HL-60/S4 treated with phorbol 12-myristate 13-acetate at 8.2 ng/mL for 4 days and 3 days (cell line): ENCODE measurements around the gene COPS4.
"Not testable (repeated sequence)": the region's sequence is repeated elsewhere in the genome, so short reads cannot be mapped to it uniquely, and the experiment has no call there.

ENCODE experiments used
- in situ Hi-C: fragments of 300-500 bp; cut with MboI; formaldehyde crosslinking; loops from 2 replicates; pipeline ENCODE4 v1.15.0; 2022; ENCODE audit warnings: low sequenced_read_pairs

Gene COPS4

DNA sequence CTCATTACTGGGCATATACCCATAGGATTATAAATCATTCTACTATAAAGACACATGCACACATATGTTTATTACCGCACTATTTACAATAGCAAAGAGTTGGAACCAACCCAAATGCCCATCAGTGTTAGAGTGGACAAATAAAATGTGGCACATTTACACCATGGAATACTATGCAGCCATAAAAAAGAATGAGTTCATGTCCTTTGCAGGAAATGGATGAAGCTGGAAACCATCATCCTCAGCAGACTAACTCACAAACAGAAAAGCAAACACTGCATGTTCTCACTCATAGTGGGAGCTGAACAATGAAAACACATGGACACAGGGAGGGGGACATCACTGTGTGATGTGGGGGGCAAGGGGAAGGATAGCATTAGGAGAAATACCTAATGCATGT is 11.4 kb upstream of the COPS4 start:
- in situ Hi-C loops: not testable (repeated sequence)

- in situ Hi-C loops: no loop called here
Measured at GRCh38 chr4:83024233-83024632, 10.8 kb upstream of the COPS4 start.

- in situ Hi-C loops: no loop called here
Measured at GRCh38 chr4:83025563-83025962, 9.4 kb upstream of the COPS4 start.

- in situ Hi-C loops: no loop called here
Measured at GRCh38 chr4:83028976-83029375, 6.0 kb upstream of the COPS4 start.

DNA sequence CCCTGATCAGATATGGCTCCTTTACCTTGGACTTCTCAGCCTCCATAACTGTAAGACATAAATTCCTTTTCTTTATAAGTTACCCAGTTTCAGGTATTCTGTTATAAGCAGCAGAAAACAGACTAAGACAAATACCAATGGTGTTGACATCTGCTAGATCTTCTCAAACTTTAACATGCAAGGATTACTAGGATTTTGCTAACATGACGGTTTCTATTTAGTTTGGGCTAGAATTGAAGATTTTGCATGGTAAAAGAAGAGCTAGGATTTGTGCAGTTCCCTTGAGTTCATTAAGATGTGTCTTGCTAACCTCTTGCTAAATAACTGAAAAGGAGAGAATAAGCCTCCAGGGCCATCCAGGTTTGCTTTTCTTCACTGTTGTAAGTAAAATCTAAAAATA is 5.3 kb upstream of the COPS4 start:
- in situ Hi-C loops: no loop called here

DNA sequence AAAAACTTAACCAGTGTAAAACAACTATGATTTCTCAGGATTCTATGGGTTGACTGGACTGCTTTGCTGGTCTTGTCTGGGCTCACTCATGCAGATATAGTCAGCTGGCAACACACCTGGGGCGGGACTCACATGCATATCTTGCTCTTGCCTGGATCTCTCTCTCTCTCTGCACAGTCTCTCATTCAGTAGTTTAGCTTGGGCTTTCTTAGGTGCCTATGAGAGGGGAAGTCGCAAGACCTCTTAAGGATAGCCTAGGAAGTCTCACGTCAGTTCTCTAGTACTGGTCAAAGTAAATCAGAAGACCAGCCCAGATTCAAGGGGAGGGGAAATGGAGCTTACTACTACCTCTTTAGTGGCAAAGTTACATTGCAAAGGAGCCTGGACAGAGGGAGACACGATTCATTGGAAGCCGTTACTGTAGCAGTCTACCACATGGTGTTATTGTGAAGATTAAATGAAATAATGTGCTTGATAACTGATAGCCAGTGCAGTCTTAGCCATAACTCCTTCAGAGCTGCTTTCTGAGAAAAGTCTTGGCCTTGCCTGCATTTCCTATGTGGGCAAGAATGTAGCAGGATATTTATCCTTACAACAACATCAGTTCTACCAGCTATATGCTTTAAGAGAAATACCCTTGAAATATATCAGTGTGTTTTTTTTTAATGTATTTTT is 2.1 kb downstream of the COPS4 start:
- in situ Hi-C loops: no loop called here

DNA sequence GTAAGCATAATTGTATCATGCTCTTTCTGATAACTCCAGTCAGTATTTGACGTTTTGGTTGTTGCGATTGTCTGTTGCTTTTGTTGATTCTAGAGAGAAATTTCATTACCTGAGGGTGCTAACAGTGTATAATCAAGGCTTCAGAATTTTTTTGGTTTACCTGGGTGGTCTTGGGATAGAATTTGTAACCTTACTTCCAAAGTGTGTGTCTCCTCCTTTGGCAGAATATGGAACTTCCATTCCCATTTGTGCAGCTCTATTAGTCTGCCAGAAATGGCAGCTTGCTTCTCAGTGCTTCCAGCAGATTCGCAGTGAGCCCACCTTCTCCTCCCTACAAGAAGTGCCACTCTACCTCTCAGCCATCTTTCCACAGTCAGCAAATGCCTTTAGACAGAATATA is 5.3 kb downstream of the COPS4 start:
- in situ Hi-C loops: no loop called here

DNA sequence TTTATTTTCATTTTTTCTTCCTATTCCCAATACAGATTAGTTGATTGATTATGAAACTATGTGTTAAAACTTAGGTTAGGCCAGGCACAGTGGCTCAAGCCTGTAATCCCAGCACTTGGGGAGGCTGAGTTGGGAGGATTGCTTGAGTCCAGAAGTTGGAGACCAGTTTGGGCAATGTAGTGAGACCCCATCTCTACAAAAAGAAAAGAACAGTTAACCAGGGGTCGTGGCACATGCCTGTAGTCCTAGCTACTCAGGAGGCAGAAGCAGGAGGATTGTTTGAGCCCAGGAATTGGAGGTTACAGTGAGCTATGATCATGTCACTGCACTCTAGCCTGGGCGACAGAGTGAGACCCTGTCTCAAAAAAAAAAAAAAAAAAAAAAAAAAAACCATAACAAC is 8.2 kb downstream of the COPS4 start:
- in situ Hi-C loops: not testable (repeated sequence)

- in situ Hi-C loops: no loop called here
Measured at GRCh38 chr4:83043801-83044407, 8.9 kb downstream of the COPS4 start.

DNA sequence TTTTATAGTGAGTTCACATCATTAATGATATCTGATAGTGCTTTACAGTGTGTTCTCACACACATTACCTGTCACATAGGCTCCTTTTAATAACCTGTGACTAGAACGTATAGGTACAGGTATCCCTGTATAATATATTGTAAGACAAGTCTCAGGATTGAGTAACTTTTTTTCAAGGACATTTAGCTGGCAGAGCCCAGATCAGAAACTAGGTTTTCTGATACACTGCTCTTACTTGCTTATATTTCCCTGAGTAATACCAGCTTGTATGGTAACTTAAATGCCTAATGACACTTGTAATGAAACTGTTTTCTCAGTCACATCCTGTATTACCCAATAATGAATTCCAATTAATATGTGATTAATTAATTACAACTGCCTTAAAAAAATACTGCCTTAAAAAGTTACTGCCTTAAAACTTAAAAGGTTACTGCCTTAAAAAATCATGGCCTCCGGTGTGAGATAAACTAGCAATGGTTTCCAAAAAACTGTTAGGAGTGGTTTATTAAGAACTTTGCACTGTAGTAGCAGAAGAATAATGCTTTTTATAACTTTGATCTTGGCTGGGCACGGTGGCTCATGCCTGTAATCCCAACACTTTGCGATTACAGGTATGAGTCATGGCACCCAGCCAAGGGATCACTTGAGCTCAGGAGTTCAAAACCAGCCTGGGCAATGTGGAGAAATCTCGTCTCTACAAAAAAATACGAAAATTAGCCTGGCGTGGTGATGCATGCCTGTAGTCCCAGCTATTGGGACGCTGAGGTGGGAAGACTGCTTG is 11.9 kb downstream of the COPS4 start:
- in situ Hi-C loops: no loop called here

DNA sequence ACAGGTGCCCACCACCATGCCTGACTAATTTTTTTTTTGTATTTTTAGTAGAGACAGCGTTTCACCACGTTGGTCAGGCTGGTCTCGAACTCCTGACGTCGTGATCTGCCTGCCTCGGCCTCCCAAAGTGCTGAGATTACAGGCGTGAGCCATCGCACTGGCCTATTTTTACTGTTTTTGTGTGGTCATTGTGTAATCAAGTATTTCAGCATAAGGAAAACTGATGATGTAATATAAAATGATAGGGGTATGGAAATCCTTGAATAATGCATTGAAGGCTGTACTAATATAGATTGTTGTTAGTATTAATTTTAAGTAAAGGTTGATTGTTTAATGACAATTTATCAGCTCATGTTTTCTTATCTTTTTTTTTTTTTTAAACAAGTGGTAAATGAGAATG is 13.8 kb downstream of the COPS4 start:
- in situ Hi-C loops: not testable (repeated sequence)

DNA sequence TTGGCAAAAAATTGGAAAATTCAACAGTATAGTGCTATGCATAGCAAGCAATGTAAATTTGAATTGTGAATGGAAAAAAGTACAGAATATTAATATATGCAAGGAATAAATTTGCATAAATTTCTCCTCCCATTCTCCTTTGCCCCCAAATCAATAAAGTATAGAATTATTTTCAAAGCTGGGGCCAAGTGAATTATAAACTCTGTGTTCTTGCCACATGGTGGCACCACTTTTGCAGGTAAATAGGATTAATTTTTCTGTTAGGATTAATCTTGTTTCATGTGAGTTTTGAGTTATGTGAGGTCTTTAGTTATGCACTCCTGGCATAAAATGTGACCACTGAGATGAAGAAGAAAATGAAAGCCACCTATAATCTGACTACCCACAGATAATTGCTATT is 19.9 kb downstream of the COPS4 start:
- in situ Hi-C loops: no loop called here

GRCh38 chr4:83062739-83063138 is 27.8 kb downstream of the COPS4 start:
- in situ Hi-C loops: no loop called here

DNA sequence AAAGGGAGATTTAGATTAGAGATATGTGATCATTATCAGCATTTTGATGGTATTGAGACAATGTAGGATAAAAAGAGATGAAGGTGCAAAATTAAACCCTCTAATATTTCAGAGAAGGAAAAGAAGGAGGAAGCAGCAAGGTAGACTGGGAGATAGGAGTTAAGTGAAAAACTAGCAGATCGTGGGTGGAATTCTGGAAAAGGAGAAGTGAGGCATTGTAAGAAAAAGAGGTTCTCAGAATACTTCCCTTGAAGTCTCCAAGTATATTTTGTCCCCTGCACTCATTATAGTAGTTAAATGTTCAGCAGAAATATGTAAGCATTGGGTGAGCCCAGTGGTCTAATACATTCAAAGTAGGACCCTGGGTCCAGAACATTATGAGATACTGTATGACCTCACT is 30.3 kb downstream of the COPS4 start:
- in situ Hi-C loops: no loop called here

DNA sequence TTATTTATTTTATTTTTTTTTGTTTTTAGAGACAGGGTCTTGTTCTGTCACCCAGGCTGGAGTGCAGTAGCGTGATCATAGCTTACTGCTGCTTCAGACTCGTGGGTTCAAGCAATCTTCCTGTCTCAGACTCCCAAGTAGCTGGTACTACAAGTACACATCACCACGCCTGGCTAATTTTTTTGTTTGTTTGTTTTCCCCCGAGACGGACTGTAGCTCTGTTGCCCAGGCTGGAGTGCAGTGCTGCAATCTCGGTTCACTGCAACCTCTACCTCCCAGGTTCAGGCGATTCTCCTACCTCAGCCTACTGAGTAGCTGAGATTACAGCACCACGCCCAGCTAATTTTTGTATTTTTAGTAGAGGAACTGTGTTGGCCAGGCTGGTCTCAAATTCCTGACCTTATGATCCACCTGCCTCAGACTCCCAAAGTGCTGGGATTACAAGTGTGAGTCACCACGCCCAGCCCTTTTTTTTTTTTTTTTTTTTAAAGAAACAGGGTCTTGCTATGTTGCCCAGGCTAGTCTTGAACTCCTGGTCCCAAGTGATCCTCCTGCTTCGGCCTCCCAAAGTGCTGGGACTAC is 32.2 kb downstream of the COPS4 start:
- in situ Hi-C loops: no loop called here

- in situ Hi-C loops: no loop called here
Measured at GRCh38 chr4:83071116-83071515, 36.1 kb downstream of the COPS4 start.

- in situ Hi-C loops: no loop called here
Measured at GRCh38 chr4:83074086-83074704, 39.2 kb downstream of the COPS4 start.

DNA sequence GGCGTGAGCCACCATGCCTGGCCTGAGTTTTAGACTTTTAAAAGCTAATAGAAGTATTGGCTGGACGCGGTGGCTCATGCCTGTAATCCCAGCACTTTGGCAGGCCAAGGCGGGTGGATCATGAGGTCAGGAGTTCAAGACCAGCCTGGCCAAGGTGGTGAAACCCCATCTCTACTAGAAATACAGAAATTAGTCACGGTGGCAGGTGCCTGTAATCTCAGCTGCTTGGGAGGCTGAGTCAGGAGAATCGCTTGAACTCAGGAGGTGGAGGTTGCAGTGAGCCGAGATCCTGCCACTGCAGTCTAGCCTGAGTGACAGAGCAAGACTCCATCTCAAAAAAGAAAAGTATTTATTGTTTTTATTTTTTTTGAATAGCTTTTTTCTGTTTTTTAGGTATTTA is 39.8 kb downstream of the COPS4 start:
- in situ Hi-C loops: not testable (repeated sequence)

DNA sequence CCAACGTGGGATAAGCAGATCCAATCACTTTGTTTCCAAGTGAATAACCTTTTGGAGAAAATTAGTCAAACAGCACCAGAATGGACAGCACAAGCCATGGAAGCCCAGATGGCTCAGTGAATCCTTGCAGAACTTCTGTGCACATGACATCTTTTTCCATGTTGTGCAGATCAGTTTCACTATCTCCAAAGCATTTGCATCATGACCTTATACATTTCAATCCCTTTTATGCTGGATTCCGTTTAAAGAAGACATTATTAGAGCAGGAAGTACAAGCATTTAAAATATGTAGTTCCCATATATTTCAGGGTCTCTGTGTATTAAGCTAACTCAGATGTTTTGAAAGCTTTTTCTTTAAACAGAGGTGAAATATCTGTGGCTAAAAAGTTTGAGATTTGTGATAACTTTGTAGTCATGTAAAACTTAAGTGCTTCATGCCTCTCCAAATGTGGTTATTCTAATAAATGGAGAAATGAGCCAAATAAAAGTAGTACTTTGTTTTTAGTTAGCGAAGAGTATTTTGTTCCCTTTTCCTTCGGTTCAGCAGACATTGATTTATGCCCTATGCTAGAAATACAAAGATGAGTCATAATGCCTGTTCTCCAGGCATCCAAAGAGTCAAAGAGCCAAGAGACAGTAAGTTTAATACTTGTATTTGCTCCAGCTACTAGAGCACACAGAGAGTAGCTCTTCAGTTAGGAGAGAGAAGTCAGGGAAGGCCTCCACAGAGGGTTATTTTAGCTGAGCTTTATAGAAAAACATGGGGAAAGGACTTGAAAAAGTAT is 40.5 kb downstream of the COPS4 start:
- in situ Hi-C loops: no loop called here

DNA sequence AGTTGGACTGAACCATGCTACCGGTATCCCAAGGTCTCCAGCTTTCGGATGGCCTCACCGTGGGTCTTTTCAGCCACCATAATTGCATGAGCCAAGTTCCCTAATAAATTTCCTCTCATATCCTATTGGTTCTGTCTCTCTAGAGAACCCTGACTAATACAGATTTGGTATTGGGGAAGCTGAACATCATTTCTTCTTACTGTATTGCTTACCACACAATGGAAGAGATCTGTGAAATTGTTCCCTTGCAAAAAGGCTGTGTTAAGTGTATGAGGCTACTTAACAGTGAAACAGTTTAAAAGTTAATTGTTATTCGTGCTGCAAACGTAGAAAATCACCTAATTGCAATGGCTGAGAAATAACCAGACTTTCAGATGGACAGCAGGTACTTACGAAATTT is 45.6 kb downstream of the COPS4 start:
- in situ Hi-C loops: no loop called here

DNA sequence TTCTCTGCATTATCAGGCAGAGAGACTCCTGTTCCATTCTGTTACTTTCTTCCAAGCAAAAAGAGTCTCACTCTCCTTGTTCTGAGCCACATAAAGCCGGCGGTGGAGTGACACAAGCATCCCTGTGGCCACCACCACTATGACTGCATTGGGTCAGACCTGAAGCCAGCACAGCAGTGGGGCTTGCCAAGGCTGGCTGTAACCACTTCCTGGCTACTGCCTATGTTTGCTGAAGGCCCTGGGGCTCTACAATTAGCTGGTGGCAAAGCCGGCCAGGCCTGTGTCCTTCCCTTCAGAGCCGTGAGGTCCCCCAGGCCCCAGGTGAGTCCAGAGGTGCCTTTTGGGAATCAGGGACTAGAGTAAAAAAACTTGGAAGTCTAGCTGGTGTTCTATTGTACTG is 47.8 kb downstream of the COPS4 start:
- in situ Hi-C loops: no loop called here
